Keratinocyte (primary cell): ENCODE measurements around the gene ANKRD34A.

Experiments
- CTCF ChIP-seq, 3 experiments: IDR thresholded peaks in 1 of 3; conservative IDR thresholded peaks in 1 of 3; optimal IDR thresholded peaks in 1 of 3; 2 replicates in 2 of 3; 3 replicates in 1 of 3; pipeline versions ENCODE3 to v1.5.1; 2011; ENCODE audit warnings: low read length in 3 of 3, mild to moderate bottlenecking in 3 of 3, moderate library complexity in 2 of 3, control low read depth in 1 of 3, inconsistent platforms in 1 of 3; ENCODE audit not compliant: insufficient read depth in 2 of 3; ENCODE audit errors: extremely low read depth in 1 of 3
- EZH2 ChIP-seq: IDR thresholded peaks from one replicate; pipeline ENCODE4 v1.6.1; 2012; ENCODE audit warnings: inconsistent platforms, mild to moderate bottlenecking, low read length, moderate library complexity

- TF ChIP-seq CTCF (optimal IDR thresholded peaks at IDR 0.05 in 1 of 3, IDR thresholded peaks at IDR 0.05 in 1 of 3, conservative IDR thresholded peaks at IDR 0.05 in 1 of 3; ENCODE audit: extremely low read depth in 1 of 3, insufficient read depth in 2 of 3, low read length in 3 of 3) (no peak), EZH2 (no peak)
Observed at GRCh38 chr1:145996433-145997015, 32.1 kb upstream of the ANKRD34A start, which contains the start of gene TXNIP.
